Endothelial cell of umbilical vein (primary cell): Measurements from ENCODE around the gene OR52E8. TPM values are rescaled to one million over a fixed set of nuclear protein-coding genes. Genes with fewer than 3 reads are reported as not detected.
A peak's percentile ranks its signal among the peaks of the same experiment; 100 is the strongest.

Experiments used
- BruUV-seq: library from RNA; stranded (reverse); fragments of 400-500 nt; replicated peaks from 2 replicates; lab custom pipeline; 2021; lab: Mats Ljungman, UMichigan
- CTCF ChIA-PET: fragments of 300-600, 350-600 bp; sonication (Branson Sonifier 250); formaldehyde crosslinking; loops from one replicate; lab custom pipeline; 2021; ENCODE audit warnings: antibody characterized with exemption, inconsistent platforms; lab: Charles Lee
- POLR2A ChIA-PET: fragments of 300-600, 350-600 bp; sonication (Branson Sonifier 250); formaldehyde crosslinking; loops from one replicate; lab custom pipeline; 2021; ENCODE audit warnings: antibody characterized with exemption, inconsistent platforms; lab: Charles Lee
- DNase-seq: peaks from one replicate; pipeline ENCODE4 v3.0.0-alpha.2; 2011; ENCODE audit warnings: low read depth, low spot score
- FAIRE-seq: peaks from 2 replicates; lab custom pipeline; 2011; peaks lifted over from hg19 to GRCh38; lab: Jason Lieb, UNC
- H2AFZ ChIP-seq: 2 replicates; pipeline ENCODE4 v1.6.0; 2012; ENCODE audit warnings: low read depth, low read length, control low read depth, inconsistent platforms
- H3K27ac ChIP-seq: 2 replicates; pipeline ENCODE4 v1.5.1; 2011; ENCODE audit warnings: low read depth, mild to moderate bottlenecking, control low read depth, low read length, moderate library complexity; ENCODE audit not compliant: insufficient read depth
- H3K27me3 ChIP-seq, 2 experiments: 2 replicates each; pipeline versions ENCODE4 v1.6.0 to v1.6.1; 2011; ENCODE audit warnings: low read length in 2 of 2, mixed read lengths in 1 of 2; ENCODE audit not compliant: control insufficient read depth in 2 of 2, insufficient read depth in 2 of 2
- H3K36me3 ChIP-seq, 2 experiments: 2 replicates in 1 of 2; 3 replicates in 1 of 2; pipeline ENCODE4 v1.5.1; 2011; ENCODE audit warnings: low read length in 2 of 2, mild to moderate bottlenecking in 1 of 2, moderate library complexity in 1 of 2; ENCODE audit not compliant: control insufficient read depth in 2 of 2, insufficient read depth in 2 of 2; ENCODE audit errors: extremely low read depth in 1 of 2
- H3K4me1 ChIP-seq: 3 replicates; pipeline ENCODE4 v1.5.1; 2011; ENCODE audit warnings: mild to moderate bottlenecking, low read length; ENCODE audit not compliant: control insufficient read depth, insufficient read depth; ENCODE audit errors: extremely low read depth
- H3K4me2 ChIP-seq: 2 replicates; pipeline ENCODE4 v1.6.1; 2011; ENCODE audit warnings: low read length, control low read depth, mixed read lengths; ENCODE audit not compliant: insufficient read depth
- H3K4me3 ChIP-seq, 3 experiments: fragments of 200-600 bp in 1 of 3; sonication (generic), shearing (Covaris generic) in 1 of 3; replicated peaks in 1 of 3; 2 replicates each; pipeline ENCODE4 v1.5.1; 2011 to 2016; ENCODE audit warnings: control low read depth in 3 of 3, low read length in 3 of 3, mild to moderate bottlenecking in 2 of 3, inconsistent platforms in 1 of 3, low read depth in 1 of 3, moderate library complexity in 1 of 3; ENCODE audit not compliant: insufficient read depth in 1 of 3
- H3K79me2 ChIP-seq: 2 replicates; pipeline ENCODE4 v1.6.0; 2012; ENCODE audit warnings: low read length, inconsistent platforms; ENCODE audit not compliant: control insufficient read depth, insufficient read depth
- H3K9ac ChIP-seq: replicated peaks from 2 replicates; pipeline ENCODE3; 2011; ENCODE audit warnings: low read length, control low read depth; ENCODE audit not compliant: insufficient read depth; ENCODE audit errors: extremely low read depth
- H3K9me1 ChIP-seq: replicated peaks from 3 replicates; pipeline ENCODE4 v1.6.0; 2011; ENCODE audit warnings: mild to moderate bottlenecking, low read length; ENCODE audit not compliant: control insufficient read depth, insufficient read depth; ENCODE audit errors: extremely low read depth
- H3K9me3 ChIP-seq: replicated peaks from 2 replicates; pipeline ENCODE4 v1.5.1; 2012; ENCODE audit warnings: low read length, inconsistent platforms; ENCODE audit not compliant: control insufficient read depth, insufficient read depth
- H4K20me1 ChIP-seq: replicated peaks from 2 replicates; pipeline ENCODE3; 2011; ENCODE audit warnings: mild to moderate bottlenecking, low read length; ENCODE audit not compliant: control insufficient read depth, insufficient read depth; ENCODE audit errors: extremely low read depth
- EZH2 ChIP-seq: IDR thresholded peaks from 2 replicates; pipeline ENCODE4 v1.6.1; 2012; ENCODE audit warnings: borderline replicate concordance, low read depth, mild to moderate bottlenecking, moderate library complexity, low read length, inconsistent platforms; ENCODE audit not compliant: severe bottlenecking
- FOS ChIP-seq: IDR thresholded peaks from 2 replicates; pipeline ENCODE4 v1.6.1; 2011; ENCODE audit warnings: mild to moderate bottlenecking, low read length, moderate library complexity, borderline replicate concordance; ENCODE audit not compliant: insufficient read depth
- GATA2 ChIP-seq: IDR thresholded peaks from 2 replicates; pipeline ENCODE4 v1.7.0; 2011; ENCODE audit warnings: low read depth, mild to moderate bottlenecking, moderate library complexity, mixed read lengths, low read length; ENCODE audit not compliant: insufficient read length, insufficient read depth
- JUN ChIP-seq: IDR thresholded peaks from 2 replicates; pipeline ENCODE4 v1.6.1; 2011; ENCODE audit warnings: borderline replicate concordance, low read depth; ENCODE audit not compliant: insufficient read length, insufficient read depth
- MAX ChIP-seq: IDR thresholded peaks from 2 replicates; pipeline ENCODE4 v1.6.1; 2011; ENCODE audit not compliant: insufficient read depth, insufficient read length
- MYC ChIP-seq: IDR thresholded peaks from one replicate; pipeline ENCODE4 v1.6.1; 2011; ENCODE audit warnings: mild to moderate bottlenecking, low read depth, low read length
- POLR2A ChIP-seq: IDR thresholded peaks from 2 replicates; pipeline ENCODE4 v1.6.1; 2012; ENCODE audit warnings: low read depth, mild to moderate bottlenecking, control low read depth, low read length
- POLR2AphosphoS5 ChIP-seq: IDR thresholded peaks from 2 replicates; pipeline ENCODE4 v1.6.1; 2012; ENCODE audit warnings: low read depth, mild to moderate bottlenecking, control low read depth, low read length, moderate library complexity; ENCODE audit not compliant: insufficient read depth
- dilution Hi-C: fragments of 300-500 bp; cut with MboI; formaldehyde crosslinking; loops from one replicate; pipeline ENCODE4 v1.15.0; 2019; ENCODE audit warnings: low sequenced_read_pairs; ENCODE audit not compliant: extremely low pct_ligation_motif_present
- intact Hi-C: fragments of 100-400 bp; cut with micrococcal nuclease; formaldehyde crosslinking; loops from one replicate; pipeline ENCODE4 v1.10.0; 2022
- polyA plus RNA-seq, 4 experiments: library from polyadenylated mRNA; depleted of rRNA in 3 of 4; stranded (reverse) in 3 of 4; unstranded in 1 of 4; fragments of >200 nt; gene quantifications; 2 replicates each; pipeline versions ENCODE4 v1.2.1 to v1.2.3, GENCODE V29; 2011 to 2012; ENCODE audit warnings: missing spikeins in 1 of 4
- total RNA-seq: library from RNA; stranded (reverse); gene quantifications from 2 replicates; pipeline ENCODE4 v1.2.3, GENCODE V29; 2021
- TF ChIP-seq, protein P1 (sequence below), 2 donors: IDR thresholded peaks; 1 replicate in 1 of 2; 2 replicates in 1 of 2; pipeline ENCODE4 v1.5.1; 2011; ENCODE audit warnings: low read length in 2 of 2, mild to moderate bottlenecking in 2 of 2, moderate library complexity in 2 of 2, control low read depth in 1 of 2, inconsistent platforms in 1 of 2, low read depth in 1 of 2; ENCODE audit not compliant: insufficient read depth in 1 of 2; ENCODE audit errors: extremely low read depth in 1 of 2

OR52E8 gene
- total and polyA plus RNA-seq, 2 donors (not counting 3 experiments of a cell fraction or from before 2014, with no cell fraction given), result not detected

GRCh38 chr11:5818245-5818886 is 39.1 kb downstream of the OR52E8 start:
- dilution Hi-C loops, result no loop called here
- DNase-seq, result peak; percentile 11
- no peaks in the 10 kb centered on the region for H3K36me3 ChIP-seq
- no peak overlapping the region for H2AFZ ChIP-seq
- no peaks in the 10 kb centered on the region for H3K4me1 ChIP-seq
- TF ChIP-seq FOS (no peak), GATA2 (no peak), EZH2 (no peak), MAX (no peak)
- no peak overlapping the region for H3K4me3 ChIP-seq
- no peaks in the 10 kb centered on the region for H4K20me1 ChIP-seq
- FAIRE-seq, result no peak
- ChIA-PET CTCF (no interaction called here), POLR2A (no interaction called here)
- H3K9me1 ChIP-seq, result no peaks in the 10 kb centered on the region
- BruUV-seq, result no TSS peak
- H3K9me3 ChIP-seq, result no peaks in the 10 kb centered on the region
- H3K27ac ChIP-seq, result no peak overlapping the region
- intact Hi-C loops, result no loop called here
- H3K9ac ChIP-seq, result no peak overlapping the region
- no peak overlapping the region for H3K4me2 ChIP-seq
- no peaks in the 10 kb centered on the region for H3K27me3 ChIP-seq
- no peaks in the 10 kb centered on the region for H3K79me2 ChIP-seq

DNA sequence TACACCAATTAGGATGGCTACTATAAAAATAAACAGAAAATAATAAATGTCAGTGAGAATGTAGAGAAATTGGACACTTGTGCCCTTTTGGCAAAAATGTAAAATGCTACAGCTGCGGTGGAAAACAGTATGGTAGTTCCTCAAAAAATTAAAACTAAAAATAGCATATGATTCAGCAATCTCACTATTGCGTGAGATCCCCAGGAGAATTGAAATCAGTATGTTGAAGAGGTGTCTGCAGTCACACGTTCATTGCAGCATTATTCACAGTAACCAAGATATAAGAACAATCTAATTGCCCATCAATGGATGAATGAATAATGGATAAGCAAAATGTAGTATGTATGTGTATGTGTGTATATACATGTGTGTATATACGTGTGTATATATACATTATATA is 42.0 kb downstream of the OR52E8 start:
- no peak overlapping the region for H2AFZ ChIP-seq
- ChIA-PET CTCF (interaction anchor here (1.3 kb wide), 1 partner anchor 75 kb away, joined by 3 read pairs; no protein-coding TSS in a partner anchor), POLR2A (no interaction called here)
- no peak overlapping the region for H3K4me3 ChIP-seq
- no peaks in the 10 kb centered on the region for H3K9me1 ChIP-seq
- TF ChIP-seq POLR2AphosphoS5 (no peak), MAX (no peak), JUN (no peak), GATA2 (no peak), EZH2 (no peak), FOS (no peak), POLR2A (no peak), MYC (no peak)
- TF ChIP-seq, protein P1, sequence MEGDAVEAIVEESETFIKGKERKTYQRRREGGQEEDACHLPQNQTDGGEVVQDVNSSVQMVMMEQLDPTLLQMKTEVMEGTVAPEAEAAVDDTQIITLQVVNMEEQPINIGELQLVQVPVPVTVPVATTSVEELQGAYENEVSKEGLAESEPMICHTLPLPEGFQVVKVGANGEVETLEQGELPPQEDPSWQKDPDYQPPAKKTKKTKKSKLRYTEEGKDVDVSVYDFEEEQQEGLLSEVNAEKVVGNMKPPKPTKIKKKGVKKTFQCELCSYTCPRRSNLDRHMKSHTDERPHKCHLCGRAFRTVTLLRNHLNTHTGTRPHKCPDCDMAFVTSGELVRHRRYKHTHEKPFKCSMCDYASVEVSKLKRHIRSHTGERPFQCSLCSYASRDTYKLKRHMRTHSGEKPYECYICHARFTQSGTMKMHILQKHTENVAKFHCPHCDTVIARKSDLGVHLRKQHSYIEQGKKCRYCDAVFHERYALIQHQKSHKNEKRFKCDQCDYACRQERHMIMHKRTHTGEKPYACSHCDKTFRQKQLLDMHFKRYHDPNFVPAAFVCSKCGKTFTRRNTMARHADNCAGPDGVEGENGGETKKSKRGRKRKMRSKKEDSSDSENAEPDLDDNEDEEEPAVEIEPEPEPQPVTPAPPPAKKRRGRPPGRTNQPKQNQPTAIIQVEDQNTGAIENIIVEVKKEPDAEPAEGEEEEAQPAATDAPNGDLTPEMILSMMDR (IDR thresholded peaks at IDR 0.05; ENCODE audit: extremely low read depth in 1 of 2, insufficient read depth in 1 of 2, low read depth in 1 of 2, low read length in 2 of 2), result no peak
- H3K36me3 ChIP-seq, result no peaks in the 10 kb centered on the region
- FAIRE-seq (no peak), DNase-seq (no peak)
- H3K27me3 ChIP-seq, result no peaks in the 10 kb centered on the region
- no peaks in the 10 kb centered on the region for H3K4me1 ChIP-seq
- no peaks in the 10 kb centered on the region for H3K79me2 ChIP-seq
- no peaks in the 10 kb centered on the region for H3K9me3 ChIP-seq
- dilution Hi-C loops (no loop called here), intact Hi-C loops (no loop called here)
- H3K27ac ChIP-seq, result no peak overlapping the region
- BruUV-seq, result no TSS peak
- H3K4me2 ChIP-seq, result no peak overlapping the region
- H4K20me1 ChIP-seq, result no peaks in the 10 kb centered on the region
- no peak overlapping the region for H3K9ac ChIP-seq
